AG04449 (cell line): ENCODE measurements around the gene DENND1A.

ENCODE experiments used
- CTCF ChIA-PET: fragments of 350-600 bp; formaldehyde crosslinking; extraction: SDS; loops from one replicate; lab custom pipeline; 2021; ENCODE audit warnings: antibody characterized with exemption; lab: Yijun Ruan, JAX
- POLR2A ChIA-PET: fragments of 400-600, 350-600 bp; formaldehyde crosslinking; extraction: SDS; loops from one replicate; lab custom pipeline; 2020; ENCODE audit warnings: antibody characterized with exemption, inconsistent platforms; lab: Yijun Ruan, JAX
- DNase-seq: peaks from one replicate; pipeline ENCODE4 v3.0.0-alpha.2; 2010; ENCODE audit warnings: low read depth, low spot score
- H3K4me3 ChIP-seq: 2 replicates; pipeline ENCODE4 v1.5.1; 2011; ENCODE audit warnings: low read depth, mild to moderate bottlenecking, control low read depth, low read length
- CTCF ChIP-seq: IDR thresholded peaks from one replicate; pipeline ENCODE4 v1.5.1; 2011; ENCODE audit warnings: mild to moderate bottlenecking, moderate library complexity, low read length, control low read depth, inconsistent platforms; ENCODE audit not compliant: insufficient read depth; ENCODE audit errors: missing control alignments

The DENND1A gene

DNA sequence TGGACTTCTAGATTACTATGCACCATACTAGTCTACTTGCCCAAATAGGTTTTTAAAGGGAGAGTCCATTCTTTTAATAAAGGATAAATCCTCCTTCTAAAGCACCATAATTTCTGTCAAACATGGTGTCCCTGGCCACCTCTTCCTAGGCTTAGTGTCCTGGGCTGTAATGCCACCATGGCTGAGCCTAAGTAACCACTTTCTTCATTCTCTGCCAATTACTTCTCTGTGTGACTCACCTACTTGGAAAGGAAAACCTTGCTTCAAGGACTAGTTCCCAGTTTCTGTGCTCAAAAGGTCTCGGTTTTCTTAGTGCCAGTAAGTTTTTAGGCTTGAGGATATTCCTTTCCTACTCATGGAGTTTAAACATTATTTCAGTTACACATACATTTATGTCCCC, 273.4 kb downstream of the DENND1A start:
- ChIA-PET CTCF (no interaction called here), POLR2A (no interaction called here)
- TF ChIP-seq CTCF = no peak
- DNase-seq = no peak
- H3K4me3 ChIP-seq = no peak overlapping the region

- no peak for TF ChIP-seq CTCF
- POLR2A ChIA-PET = no interaction called here
Observed at GRCh38 chr9:123655681-123656423, 274.1 kb downstream of the DENND1A start.

DNA sequence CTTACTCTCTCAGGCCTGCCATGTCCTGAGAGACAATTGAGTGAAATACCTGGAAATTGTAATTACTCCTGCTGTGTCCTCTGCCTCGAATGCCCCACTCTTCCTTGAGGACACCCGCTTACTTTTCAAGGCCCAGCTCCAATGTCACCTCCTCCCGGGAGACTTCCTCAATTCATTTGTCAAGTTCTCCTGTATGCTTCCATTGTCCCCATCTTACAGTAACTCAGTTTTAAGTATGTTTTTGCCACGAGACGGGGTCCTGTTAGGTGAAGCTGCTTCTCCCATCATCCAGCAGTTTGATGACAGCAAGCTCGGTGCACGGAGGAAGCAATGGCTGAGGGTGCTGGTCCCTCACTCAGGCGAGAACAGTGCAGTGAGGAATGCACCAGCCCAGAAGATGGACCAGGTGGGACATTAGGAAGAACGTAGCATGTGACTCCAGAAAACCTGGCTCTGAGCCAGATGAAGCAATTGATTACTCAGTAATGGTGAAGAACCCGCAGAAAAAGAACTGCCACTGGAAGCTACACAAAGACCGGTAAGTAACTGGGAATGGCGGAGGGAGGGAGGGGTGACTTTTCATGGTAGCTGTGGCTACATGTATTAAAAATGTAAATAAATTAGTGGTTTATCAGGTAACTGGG, 274.8 kb downstream of the DENND1A start:
- ChIA-PET POLR2A (no interaction called here), CTCF (no interaction called here)
- TF ChIP-seq CTCF = no peak
- DNase-seq = no peak
- no peak overlapping the region for H3K4me3 ChIP-seq

More at GRCh38 chr9:123655681-123656423, 274.1 kb downstream of the DENND1A start:
- no peak for DNase-seq
- H3K4me3 ChIP-seq = no peak overlapping the region
- CTCF ChIA-PET = no interaction called here

DNA sequence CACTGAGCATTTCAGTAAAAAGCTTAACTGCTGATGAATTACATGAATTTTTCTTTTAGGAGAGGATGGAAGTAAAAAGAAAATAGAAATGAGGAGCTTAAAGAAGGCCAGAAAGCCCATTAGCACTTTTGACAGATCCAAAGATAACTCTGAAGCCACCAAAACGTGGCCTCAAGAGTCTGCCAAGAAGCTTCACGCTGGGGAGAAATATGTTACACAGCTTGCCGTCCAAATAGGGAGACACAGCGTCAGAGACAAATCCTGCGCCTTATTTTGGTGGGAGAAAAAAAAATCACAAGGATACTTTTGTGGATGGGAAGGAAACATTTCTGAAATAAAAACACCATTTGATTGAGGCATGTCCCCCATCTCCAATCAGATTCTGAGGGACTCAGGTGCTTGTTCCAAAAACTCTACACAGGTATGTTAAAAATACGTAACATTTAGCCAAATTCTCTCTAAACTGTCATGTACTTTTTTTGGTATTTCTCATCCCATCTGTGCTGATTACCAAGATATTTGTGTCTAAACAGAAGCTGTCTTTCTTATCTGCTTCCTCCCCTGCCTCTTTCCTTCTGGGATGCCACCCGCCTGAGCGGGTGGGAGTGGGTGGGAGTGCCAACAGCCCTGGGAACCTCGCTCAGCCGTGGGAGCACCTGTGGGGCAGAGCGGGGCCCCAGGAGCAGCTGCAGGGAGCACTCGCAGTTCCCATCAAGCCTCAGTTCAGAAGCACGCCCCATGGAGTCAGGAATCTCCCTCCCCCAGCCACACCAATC, 275.5 kb downstream of the DENND1A start:
- POLR2A ChIA-PET = no interaction called here
- H3K4me3 ChIP-seq = no peak overlapping the region
- CTCF ChIA-PET = no interaction called here
- no peak for DNase-seq
- no peak for TF ChIP-seq CTCF

DNA sequence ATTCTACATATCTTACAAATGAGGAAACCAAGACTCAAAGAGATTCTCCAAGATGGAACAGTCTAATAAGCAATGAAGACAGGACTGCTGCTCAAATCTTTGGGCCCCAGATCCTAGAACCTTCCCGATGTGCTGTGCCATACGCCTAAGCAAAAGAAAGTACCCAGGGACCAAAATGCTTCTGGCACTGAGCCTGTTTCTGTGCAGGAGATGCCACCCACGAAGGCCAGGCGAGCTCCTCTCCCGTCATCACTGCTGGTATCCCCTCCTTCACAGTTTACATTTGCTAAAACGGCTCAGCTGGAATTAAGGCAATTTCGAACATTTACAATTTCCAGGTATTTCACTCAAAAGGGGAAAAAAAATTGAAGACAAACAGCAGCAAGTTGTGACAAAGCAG, 277.5 kb downstream of the DENND1A start:
- POLR2A ChIA-PET = no interaction called here
- no peak for TF ChIP-seq CTCF
- DNase-seq = no peak
- CTCF ChIA-PET = no interaction called here
- no peak overlapping the region for H3K4me3 ChIP-seq

GRCh38 chr9:123651871-123652270, 278.1 kb downstream of the DENND1A start:
- DNase-seq = no peak
- CTCF ChIA-PET = no interaction called here
- POLR2A ChIA-PET = no interaction called here
- no peak overlapping the region for H3K4me3 ChIP-seq
- TF ChIP-seq CTCF = no peak
